ENCODE data around the gene SLC15A4. TPM values are rescaled to one million over a fixed set of nuclear protein-coding genes. Genes with fewer than 3 reads are reported as not detected.

SLC15A4 gene
- total RNA-seq, 1 experiment from 2014 or later, result 14.3 TPM

GRCh38 chr12:128790653-128791373 lies 32.9 kb downstream of the SLC15A4 start:
- BruUV-seq (replicated peaks), result no TSS peak
- H3F3A ChIP-seq (ENCODE audit: insufficient read depth, low read depth), result no peaks in the 10 kb centered on the region
- H3K27ac ChIP-seq, result no peak overlapping the region
- no peaks in the 10 kb centered on the region for H3K79me2 ChIP-seq (ENCODE audit: low read depth)
- TF ChIP-seq CTCF (conservative IDR thresholded peaks at IDR 0.05), result no peak
- TF ChIP-seq EZH2 (IDR thresholded peaks at IDR 0.05; ENCODE audit: low read depth), result no peak
- intact Hi-C loops (cut with micrococcal nuclease; ENCODE audit: unreplicated experiment), result no loop called here
- no peaks in the 10 kb centered on the region for H4K20me1 ChIP-seq (ENCODE audit: insufficient read depth)
- no peak overlapping the region for H3K4me3 ChIP-seq
- no peak overlapping the region for H2AFZ ChIP-seq
- no peaks in the 10 kb centered on the region for H3K36me3 ChIP-seq (ENCODE audit: low read depth)
- no peaks in the 10 kb centered on the region for H3K9me3 ChIP-seq (ENCODE audit: insufficient read depth, low read depth)
- H3K4me2 ChIP-seq, result no peak overlapping the region
- ChIA-PET CTCF (interaction anchor here (0.6 kb wide), 1 partner anchor 668 kb away, joined by 4 read pairs; no protein-coding TSS in a partner anchor), POLR2A (ENCODE audit: unreplicated experiment) (no interaction called here)
- no peaks in the 10 kb centered on the region for H3K9me2 ChIP-seq (ENCODE audit: insufficient read depth)
- H3K27me3 ChIP-seq (ENCODE audit: insufficient read depth, low read depth), result no peaks in the 10 kb centered on the region
- no peak for DNase-seq
- no peaks in the 10 kb centered on the region for H3K4me1 ChIP-seq (replicated peaks; ENCODE audit: insufficient read depth)

GRCh38 chr12:128790221-128790620 lies 33.5 kb downstream of the SLC15A4 start:
- H3K4me1 ChIP-seq (replicated peaks; ENCODE audit: insufficient read depth), result no peaks in the 10 kb centered on the region
- no peaks in the 10 kb centered on the region for H4K20me1 ChIP-seq (ENCODE audit: insufficient read depth)
- TF ChIP-seq EZH2 (IDR thresholded peaks at IDR 0.05; ENCODE audit: low read depth) (no peak), CTCF (conservative IDR thresholded peaks at IDR 0.05) (no peak)
- ChIA-PET CTCF (no interaction called here), POLR2A (ENCODE audit: unreplicated experiment) (no interaction called here)
- no peaks in the 10 kb centered on the region for H3F3A ChIP-seq (ENCODE audit: insufficient read depth, low read depth)
- no peaks in the 10 kb centered on the region for H3K9me3 ChIP-seq (ENCODE audit: insufficient read depth, low read depth)
- no peak for DNase-seq
- H3K4me2 ChIP-seq, result no peak overlapping the region
- no peak overlapping the region for H3K27ac ChIP-seq
- no peak overlapping the region for H2AFZ ChIP-seq
- no peaks in the 10 kb centered on the region for H3K79me2 ChIP-seq (ENCODE audit: low read depth)
- TSS peak; percentile 13 for BruUV-seq (replicated peaks)
- H3K4me3 ChIP-seq, result no peak overlapping the region
- H3K9me2 ChIP-seq (ENCODE audit: insufficient read depth), result no peaks in the 10 kb centered on the region
- no peaks in the 10 kb centered on the region for H3K27me3 ChIP-seq (ENCODE audit: insufficient read depth, low read depth)
- intact Hi-C loops (cut with micrococcal nuclease; ENCODE audit: unreplicated experiment), result no loop called here
- no peaks in the 10 kb centered on the region for H3K36me3 ChIP-seq (ENCODE audit: low read depth)

- Histone ChIP-seq H3F3A (ENCODE audit: insufficient read depth, low read depth) (no peaks in the 10 kb centered on the region), H3K4me2 (no peak overlapping the region), H3K9me2 (ENCODE audit: insufficient read depth) (no peaks in the 10 kb centered on the region), H3K27me3 (ENCODE audit: insufficient read depth, low read depth) (no peaks in the 10 kb centered on the region), H3K79me2 (ENCODE audit: low read depth) (no peaks in the 10 kb centered on the region), H3K4me3 (no peak overlapping the region), H3K27ac (no peak overlapping the region), H3K36me3 (ENCODE audit: low read depth) (no peaks in the 10 kb centered on the region), H4K20me1 (ENCODE audit: insufficient read depth) (no peaks in the 10 kb centered on the region), H3K9me3 (ENCODE audit: insufficient read depth, low read depth) (no peaks in the 10 kb centered on the region), H2AFZ (no peak overlapping the region), H3K4me1 (replicated peaks; ENCODE audit: insufficient read depth) (no peaks in the 10 kb centered on the region)
- BruUV-seq (replicated peaks), result no TSS peak
- intact Hi-C loops (cut with micrococcal nuclease; ENCODE audit: unreplicated experiment), result no loop called here
- ChIA-PET CTCF (no interaction called here), POLR2A (ENCODE audit: unreplicated experiment) (no interaction called here)
- DNase-seq, result no peak
- TF ChIP-seq EZH2 (IDR thresholded peaks at IDR 0.05; ENCODE audit: low read depth), result no peak
- no peak for TF ChIP-seq CTCF (conservative IDR thresholded peaks at IDR 0.05)
Observed at GRCh38 chr12:128789356-128789929, 34.3 kb downstream of the SLC15A4 start.
